ENCODE results near the gene PRR15L. TPM values are rescaled to one million over a fixed set of nuclear protein-coding genes. Genes with fewer than 3 reads are reported as not detected.

Gene PRR15L
- total and polyA plus RNA-seq, 2 experiments from 2014 or later: 0.57 TPM; not detected in 1

DNA sequence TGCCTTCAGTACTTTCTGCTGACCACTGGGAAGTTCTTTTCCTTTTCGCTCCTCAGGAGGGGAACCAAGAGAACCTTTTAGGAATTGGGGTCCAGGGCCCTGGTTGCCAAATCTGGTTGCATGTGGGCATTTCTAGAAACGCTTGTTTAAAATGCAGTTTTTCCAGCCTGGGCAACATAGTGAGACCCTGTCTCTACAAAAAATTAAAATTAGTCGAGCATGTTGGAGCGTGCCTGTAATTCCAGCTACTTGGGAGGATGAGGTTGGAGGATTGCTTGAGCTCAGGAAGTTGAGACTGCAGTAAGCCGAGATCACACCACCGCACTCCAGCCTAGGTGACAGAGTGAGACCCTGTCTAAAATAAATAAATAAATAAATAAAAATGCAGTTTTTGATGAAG lies 15.1 kb downstream of the PRR15L start (continued):
- TF ChIP-seq, protein P1, sequence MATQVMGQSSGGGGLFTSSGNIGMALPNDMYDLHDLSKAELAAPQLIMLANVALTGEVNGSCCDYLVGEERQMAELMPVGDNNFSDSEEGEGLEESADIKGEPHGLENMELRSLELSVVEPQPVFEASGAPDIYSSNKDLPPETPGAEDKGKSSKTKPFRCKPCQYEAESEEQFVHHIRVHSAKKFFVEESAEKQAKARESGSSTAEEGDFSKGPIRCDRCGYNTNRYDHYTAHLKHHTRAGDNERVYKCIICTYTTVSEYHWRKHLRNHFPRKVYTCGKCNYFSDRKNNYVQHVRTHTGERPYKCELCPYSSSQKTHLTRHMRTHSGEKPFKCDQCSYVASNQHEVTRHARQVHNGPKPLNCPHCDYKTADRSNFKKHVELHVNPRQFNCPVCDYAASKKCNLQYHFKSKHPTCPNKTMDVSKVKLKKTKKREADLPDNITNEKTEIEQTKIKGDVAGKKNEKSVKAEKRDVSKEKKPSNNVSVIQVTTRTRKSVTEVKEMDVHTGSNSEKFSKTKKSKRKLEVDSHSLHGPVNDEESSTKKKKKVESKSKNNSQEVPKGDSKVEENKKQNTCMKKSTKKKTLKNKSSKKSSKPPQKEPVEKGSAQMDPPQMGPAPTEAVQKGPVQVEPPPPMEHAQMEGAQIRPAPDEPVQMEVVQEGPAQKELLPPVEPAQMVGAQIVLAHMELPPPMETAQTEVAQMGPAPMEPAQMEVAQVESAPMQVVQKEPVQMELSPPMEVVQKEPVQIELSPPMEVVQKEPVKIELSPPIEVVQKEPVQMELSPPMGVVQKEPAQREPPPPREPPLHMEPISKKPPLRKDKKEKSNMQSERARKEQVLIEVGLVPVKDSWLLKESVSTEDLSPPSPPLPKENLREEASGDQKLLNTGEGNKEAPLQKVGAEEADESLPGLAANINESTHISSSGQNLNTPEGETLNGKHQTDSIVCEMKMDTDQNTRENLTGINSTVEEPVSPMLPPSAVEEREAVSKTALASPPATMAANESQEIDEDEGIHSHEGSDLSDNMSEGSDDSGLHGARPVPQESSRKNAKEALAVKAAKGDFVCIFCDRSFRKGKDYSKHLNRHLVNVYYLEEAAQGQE (IDR thresholded peaks at IDR 0.05; ENCODE audit: unreplicated experiment): no peak
- TF ChIP-seq, protein P2, sequence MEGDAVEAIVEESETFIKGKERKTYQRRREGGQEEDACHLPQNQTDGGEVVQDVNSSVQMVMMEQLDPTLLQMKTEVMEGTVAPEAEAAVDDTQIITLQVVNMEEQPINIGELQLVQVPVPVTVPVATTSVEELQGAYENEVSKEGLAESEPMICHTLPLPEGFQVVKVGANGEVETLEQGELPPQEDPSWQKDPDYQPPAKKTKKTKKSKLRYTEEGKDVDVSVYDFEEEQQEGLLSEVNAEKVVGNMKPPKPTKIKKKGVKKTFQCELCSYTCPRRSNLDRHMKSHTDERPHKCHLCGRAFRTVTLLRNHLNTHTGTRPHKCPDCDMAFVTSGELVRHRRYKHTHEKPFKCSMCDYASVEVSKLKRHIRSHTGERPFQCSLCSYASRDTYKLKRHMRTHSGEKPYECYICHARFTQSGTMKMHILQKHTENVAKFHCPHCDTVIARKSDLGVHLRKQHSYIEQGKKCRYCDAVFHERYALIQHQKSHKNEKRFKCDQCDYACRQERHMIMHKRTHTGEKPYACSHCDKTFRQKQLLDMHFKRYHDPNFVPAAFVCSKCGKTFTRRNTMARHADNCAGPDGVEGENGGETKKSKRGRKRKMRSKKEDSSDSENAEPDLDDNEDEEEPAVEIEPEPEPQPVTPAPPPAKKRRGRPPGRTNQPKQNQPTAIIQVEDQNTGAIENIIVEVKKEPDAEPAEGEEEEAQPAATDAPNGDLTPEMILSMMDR (conservative IDR thresholded peaks at IDR 0.05; ENCODE audit: low read depth in 2 of 2): no peak
- no peak for TF ChIP-seq JUNB (IDR thresholded peaks at IDR 0.05; ENCODE audit: unreplicated experiment)
- no peak for TF ChIP-seq ZNF331 (CRISPR knock-in tag; IDR thresholded peaks at IDR 0.05; ENCODE audit: low read depth)
- no peak for TF ChIP-seq ZNF114 (CRISPR knock-in tag; IDR thresholded peaks at IDR 0.05)

DNA sequence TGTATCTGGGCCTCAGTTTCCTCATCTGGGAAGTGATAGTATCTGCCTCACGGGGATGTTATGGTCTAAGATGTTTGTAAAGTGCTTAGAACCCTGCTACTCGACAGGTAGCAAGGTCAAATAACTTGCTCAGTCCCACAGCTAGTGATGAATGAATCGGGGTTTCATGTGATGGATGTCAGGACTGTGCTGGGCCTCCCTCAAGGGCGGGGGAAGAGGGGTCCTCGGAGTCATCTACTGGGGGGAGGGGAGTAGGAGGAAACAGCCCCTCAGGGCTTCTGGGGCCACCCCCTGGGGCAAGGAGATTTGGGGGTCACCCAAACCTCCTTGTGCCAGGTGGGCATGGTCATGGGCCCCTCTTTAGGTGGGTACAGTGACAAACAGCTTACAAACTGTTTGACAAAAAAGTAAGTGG lies 15.6 kb downstream of the PRR15L start:
- Histone ChIP-seq H3K79me2 (replicated peaks; ENCODE audit: insufficient read depth) (no peaks in the 10 kb centered on the region), H3K4me3 (peak overlapping the region; percentile 56), H3K4me2 (peak overlapping the region; percentile 93), H3K36me3 (ENCODE audit: insufficient read depth) (no peaks in the 10 kb centered on the region), H3K9me2 (ENCODE audit: insufficient read depth) (peaks cover 4% of the 10 kb centered on the region; the same call in 1 of the 2 replicates), H3K27me3 (ENCODE audit: insufficient read depth) (peaks cover 18% of the 10 kb centered on the region), H2AFZ (peak overlapping the region; percentile 63), H3K27ac (ENCODE audit: low read depth) (no peak overlapping the region), H4K20me1 (replicated peaks; ENCODE audit: insufficient read depth) (no peaks in the 10 kb centered on the region), H3K4me1 (ENCODE audit: insufficient read depth) (peaks cover 9% of the 10 kb centered on the region; the same call in 1 of the 2 replicates), H3F3A (replicated peaks; ENCODE audit: low read depth) (no peaks in the 10 kb centered on the region)
- peaks cover 13% of the 10 kb centered on the region; the same call in 2 of the 3 replicates for H3K9me3 Mint-ChIP-seq
- peaks cover 12% of the 10 kb centered on the region for H3K4me1 Mint-ChIP-seq
- no peak overlapping the region for H3K27ac Mint-ChIP-seq
- H3K36me3 Mint-ChIP-seq (ENCODE audit: low read depth): peaks cover 12% of the 10 kb centered on the region; the same call in 2 of the 3 replicates
- ATAC-seq (peak; percentile 15), DNase-seq (ENCODE audit: low spot score) (peak; percentile 21)
- H3K27me3 Mint-ChIP-seq (ENCODE audit: insufficient read depth, low read depth, poor library complexity): peaks cover 34% of the 10 kb centered on the region
- H3K4me3 Mint-ChIP-seq: peak overlapping the region; percentile 81
- TF ChIP-seq CREB1 (CRISPR knock-in tag; IDR thresholded peaks at IDR 0.05; ENCODE audit: low read depth): no peak
- TF ChIP-seq EZH2 (IDR thresholded peaks at IDR 0.05; ENCODE audit: low read depth, unreplicated experiment): no peak
- TF ChIP-seq, protein P3, sequence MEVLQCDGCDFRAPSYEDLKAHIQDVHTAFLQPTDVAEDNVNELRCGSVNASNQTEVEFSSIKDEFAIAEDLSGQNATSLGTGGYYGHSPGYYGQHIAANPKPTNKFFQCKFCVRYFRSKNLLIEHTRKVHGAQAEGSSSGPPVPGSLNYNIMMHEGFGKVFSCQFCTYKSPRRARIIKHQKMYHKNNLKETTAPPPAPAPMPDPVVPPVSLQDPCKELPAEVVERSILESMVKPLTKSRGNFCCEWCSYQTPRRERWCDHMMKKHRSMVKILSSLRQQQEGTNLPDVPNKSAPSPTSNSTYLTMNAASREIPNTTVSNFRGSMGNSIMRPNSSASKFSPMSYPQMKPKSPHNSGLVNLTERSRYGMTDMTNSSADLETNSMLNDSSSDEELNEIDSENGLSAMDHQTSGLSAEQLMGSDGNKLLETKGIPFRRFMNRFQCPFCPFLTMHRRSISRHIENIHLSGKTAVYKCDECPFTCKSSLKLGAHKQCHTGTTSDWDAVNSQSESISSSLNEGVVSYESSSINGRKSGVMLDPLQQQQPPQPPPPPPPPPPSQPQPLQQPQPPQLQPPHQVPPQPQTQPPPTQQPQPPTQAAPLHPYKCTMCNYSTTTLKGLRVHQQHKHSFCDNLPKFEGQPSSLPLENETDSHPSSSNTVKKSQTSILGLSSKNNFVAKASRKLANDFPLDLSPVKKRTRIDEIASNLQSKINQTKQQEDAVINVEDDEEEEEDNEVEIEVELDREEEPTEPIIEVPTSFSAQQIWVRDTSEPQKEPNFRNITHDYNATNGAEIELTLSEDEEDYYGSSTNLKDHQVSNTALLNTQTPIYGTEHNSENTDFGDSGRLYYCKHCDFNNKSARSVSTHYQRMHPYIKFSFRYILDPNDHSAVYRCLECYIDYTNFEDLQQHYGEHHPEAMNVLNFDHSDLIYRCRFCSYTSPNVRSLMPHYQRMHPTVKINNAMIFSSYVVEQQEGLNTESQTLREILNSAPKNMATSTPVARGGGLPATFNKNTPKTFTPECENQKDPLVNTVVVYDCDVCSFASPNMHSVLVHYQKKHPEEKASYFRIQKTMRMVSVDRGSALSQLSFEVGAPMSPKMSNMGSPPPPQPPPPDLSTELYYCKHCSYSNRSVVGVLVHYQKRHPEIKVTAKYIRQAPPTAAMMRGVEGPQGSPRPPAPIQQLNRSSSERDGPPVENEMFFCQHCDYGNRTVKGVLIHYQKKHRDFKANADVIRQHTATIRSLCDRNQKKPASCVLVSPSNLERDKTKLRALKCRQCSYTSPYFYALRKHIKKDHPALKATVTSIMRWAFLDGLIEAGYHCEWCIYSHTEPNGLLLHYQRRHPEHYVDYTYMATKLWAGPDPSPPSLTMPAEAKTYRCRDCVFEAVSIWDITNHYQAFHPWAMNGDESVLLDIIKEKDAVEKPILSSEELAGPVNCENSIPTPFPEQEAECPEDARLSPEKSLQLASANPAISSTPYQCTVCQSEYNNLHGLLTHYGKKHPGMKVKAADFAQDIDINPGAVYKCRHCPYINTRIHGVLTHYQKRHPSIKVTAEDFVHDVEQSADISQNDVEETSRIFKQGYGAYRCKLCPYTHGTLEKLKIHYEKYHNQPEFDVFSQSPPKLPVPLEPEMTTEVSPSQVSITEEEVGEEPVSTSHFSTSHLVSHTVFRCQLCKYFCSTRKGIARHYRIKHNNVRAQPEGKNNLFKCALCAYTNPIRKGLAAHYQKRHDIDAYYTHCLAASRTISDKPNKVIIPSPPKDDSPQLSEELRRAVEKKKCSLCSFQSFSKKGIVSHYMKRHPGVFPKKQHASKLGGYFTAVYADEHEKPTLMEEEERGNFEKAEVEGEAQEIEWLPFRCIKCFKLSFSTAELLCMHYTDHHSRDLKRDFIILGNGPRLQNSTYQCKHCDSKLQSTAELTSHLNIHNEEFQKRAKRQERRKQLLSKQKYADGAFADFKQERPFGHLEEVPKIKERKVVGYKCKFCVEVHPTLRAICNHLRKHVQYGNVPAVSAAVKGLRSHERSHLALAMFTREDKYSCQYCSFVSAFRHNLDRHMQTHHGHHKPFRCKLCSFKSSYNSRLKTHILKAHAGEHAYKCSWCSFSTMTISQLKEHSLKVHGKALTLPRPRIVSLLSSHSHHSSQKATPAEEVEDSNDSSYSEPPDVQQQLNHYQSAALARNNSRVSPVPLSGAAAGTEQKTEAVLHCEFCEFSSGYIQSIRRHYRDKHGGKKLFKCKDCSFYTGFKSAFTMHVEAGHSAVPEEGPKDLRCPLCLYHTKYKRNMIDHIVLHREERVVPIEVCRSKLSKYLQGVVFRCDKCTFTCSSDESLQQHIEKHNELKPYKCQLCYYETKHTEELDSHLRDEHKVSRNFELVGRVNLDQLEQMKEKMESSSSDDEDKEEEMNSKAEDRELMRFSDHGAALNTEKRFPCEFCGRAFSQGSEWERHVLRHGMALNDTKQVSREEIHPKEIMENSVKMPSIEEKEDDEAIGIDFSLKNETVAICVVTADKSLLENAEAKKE (CRISPR knock-in tag; IDR thresholded peaks at IDR 0.05): no peak
- no peak for TF ChIP-seq POLR2AphosphoS5 (IDR thresholded peaks at IDR 0.05; ENCODE audit: low read depth)
- TF ChIP-seq JUNB (IDR thresholded peaks at IDR 0.05; ENCODE audit: unreplicated experiment): no peak
- no peak for TF ChIP-seq EZH2phosphoT487 (IDR thresholded peaks at IDR 0.05; ENCODE audit: unreplicated experiment)
